Activated CD4-positive, alpha-beta T cell treated with anti-CD3 and anti-CD28 coated beads, Interleukin-2, Interleukin-6, amounts not matched to agents 100 ng/mL and 50 ng/mL, durations not matched to agents 16 hours and 8 hours (primary cell): Measurements from ENCODE around the gene RPL11.
"Not testable (repeated sequence)": the region's sequence is repeated elsewhere in the genome, so short reads cannot be mapped to it uniquely, and the experiment has no call there.

Experiments
- DNase-seq: peaks from one replicate; pipeline ENCODE4 v3.0.0-alpha.2; 2020

Gene RPL11

DNA sequence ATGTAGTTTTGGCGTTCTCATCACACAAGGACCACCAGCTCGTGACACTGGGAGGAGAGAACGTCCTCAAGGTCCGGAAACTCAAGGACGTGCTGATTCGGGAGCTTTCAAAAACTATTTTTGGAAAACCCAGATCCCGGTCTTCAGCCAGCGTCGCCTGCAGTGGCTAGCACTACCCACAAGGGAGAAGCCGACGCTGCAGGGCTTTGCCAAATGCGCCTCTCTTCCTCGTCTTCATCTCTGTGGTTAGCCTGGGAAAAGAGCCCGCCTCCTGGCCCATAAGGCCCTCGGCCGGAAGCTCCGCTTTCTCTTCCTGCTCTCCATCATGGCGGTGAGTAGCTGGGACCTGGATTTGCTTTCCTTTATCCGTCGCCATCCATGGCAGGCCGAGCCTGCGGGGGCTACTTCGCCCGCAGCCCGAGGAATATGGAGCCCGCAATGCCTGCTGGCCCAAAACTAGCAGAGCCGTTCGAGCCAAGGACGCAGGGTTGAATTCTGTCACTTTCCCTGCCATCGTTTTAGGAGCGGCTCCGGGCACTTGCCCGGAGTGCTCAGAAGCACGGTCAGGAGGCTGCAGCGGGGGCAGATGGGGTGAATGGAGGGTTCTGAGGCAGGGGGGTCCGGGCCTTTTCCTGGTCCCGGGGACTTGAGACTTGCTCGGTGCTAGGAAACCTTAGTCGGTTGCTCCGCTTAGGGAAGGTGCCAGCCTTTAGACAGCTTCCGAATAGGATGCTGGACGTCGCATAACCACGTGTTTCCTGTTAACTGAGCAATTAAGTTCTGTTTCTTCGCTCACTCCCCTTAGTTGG lies at the start of gene RPL11:
Gene RPL11 (plus strand): TSS at position 308 of the 809 bp plus-strand sequence. CDS start 18 bp downstream, at position 326.
- DNase-seq = peak; percentile 95

- no peak for DNase-seq
Measured at GRCh38 chr1:23643736-23644554, 47.7 kb upstream of the RPL11 start.

DNA sequence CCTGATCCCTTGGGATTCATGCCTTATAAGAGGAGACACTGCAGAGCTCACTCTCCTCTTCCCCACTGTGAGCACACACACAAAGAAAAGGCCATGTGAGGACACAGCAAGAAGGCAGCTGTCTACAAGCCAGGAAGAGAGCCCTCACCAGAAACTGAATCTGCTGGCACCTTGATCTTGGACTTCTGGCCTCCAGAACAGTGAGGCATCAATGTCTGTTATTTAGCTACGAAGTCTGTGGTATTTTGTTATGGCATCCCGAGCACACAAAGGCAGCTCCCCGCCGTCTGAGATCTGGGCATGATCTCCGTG lies 47.1 kb upstream of the RPL11 start:
- DNase-seq = no peak

DNA sequence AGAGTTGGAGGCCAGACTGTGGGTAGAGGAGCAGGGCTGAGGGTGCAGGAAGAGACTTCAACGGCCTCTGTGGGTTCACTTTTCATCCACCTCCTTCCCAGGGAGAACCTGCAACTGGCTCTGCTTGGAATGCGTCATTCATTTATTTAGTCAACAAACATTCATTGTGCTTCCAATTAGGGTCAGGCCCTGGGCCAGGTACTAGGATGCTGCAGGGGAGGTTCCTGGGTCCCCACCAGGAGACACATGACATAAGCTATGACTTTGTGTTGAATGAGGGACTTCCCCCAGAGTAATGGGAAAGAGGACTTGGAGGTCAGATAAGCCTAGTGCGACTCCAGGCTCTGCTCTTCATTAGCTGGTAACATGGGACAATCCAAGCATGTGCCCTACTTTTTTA lies 46.3 kb upstream of the RPL11 start:
- DNase-seq = no peak

DNA sequence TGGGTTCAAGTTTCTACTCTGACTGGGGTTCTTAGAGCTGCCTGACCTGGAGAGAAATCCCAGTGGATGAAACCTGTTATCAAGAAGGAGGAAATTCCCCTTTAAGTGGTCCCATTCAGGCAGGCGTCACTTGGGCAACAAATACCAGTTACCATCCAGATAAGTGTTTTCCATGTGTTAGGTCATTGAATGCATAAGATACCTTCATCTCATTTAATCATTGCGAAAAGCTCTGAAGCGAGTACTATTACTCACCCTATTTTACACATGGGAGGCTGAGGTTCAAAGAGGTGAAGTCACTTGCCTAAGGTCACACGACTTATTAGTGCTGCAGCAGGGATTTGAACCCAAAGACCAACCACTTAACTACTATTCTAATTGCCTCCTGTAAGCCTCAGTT lies 45.5 kb upstream of the RPL11 start:
- no peak for DNase-seq

DNA sequence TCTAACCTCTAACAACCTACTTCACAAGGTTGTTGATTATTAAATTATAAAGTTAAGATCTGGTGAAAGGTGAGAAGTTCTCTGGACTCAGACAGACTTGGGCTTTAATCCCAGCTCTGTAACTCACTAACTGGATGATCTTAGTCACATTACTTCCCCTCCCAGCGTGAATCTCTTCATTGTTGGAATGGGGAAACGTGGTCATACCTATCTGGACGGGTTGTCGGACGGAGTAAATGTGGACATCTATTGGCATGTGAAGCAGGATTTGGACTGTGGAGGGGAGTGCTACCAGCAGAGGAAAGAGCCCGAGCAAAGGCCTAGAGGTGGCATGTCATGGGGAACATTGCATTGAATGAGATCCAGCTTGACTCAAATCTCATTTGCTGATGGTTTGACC lies 45.1 kb upstream of the RPL11 start:
- DNase-seq = no peak

- DNase-seq = no peak
Measured at GRCh38 chr1:23648576-23648975, 43.0 kb upstream of the RPL11 start.

DNA sequence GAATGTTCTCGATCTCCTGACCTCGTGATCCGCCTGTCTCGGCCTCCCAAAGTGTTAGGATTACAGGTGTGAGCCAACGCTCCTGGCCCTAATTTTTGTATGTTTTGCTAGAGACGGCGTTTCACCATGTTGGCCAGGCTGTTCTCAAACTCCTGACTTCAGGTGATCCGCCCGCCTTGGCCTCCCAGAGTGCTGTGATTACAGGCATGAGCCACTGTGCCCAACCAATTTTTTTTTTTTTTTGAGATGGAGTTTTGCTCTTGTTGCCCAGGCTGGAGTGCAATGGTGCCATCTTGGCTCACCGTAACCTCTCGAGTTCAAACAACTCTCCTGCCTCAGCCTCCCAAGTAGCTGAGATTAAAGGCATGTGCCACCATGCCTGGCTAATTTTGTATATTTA lies 42.4 kb upstream of the RPL11 start:
- DNase-seq = not testable (repeated sequence)

- no peak for DNase-seq
Measured at GRCh38 chr1:23650344-23650990, 41.1 kb upstream of the RPL11 start.

GRCh38 chr1:23651069-23651808 lies 40.4 kb upstream of the RPL11 start:
- DNase-seq = no peak

DNA sequence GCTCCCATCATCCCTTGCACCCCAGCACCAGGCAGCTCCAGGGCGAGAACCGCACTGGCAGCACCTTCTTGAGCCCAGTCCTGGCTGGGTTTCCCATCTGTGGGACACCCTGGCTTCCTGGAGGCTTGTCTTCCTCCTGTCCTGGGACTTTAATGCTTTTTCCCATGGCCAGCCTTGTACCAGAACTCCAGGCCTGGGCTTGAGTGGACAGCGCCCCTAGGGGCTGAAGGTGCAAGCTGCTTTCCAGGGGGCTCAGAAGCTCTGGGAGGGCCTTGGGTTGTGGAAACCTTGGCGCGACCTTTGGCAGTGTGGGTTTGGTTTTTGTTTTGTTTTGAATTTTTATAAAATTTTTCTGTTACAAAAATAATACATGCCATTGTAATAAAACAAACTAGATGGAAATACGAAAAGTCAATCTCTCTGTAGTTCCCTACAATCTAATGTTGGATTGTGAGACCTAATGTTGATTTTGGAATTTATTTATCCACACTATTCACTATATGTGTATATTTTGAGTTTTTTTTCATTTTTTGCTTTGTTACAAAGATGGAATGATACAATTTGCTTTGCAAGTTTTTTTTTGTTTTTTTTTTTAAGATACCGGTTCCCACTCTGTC lies 33.8 kb upstream of the RPL11 start:
- peak; percentile 47 for DNase-seq

DNA sequence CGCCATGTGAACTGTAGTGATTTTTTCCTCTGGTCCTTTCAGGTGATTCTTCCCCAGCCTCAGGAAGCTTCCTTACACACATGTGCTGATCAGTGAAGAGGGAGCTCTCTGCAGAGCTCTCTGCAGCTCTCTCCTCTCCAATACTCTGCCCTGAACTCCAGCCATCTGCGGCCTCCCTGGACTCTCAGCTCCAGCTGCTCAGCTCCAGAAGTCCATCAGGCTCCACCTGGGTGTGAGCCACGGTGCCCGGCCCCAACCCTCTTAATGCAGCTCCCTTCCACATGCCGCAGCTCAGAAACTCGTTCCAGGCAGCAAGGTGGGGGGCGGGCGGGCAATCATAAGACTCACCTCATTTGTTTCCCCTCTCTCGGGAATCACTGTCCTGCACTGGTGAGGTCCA lies 30.9 kb upstream of the RPL11 start:
- DNase-seq = no peak

- DNase-seq = no peak
Measured at GRCh38 chr1:23661887-23662286, 29.7 kb upstream of the RPL11 start.

- DNase-seq = peak; percentile 23
Measured at GRCh38 chr1:23664837-23665795, 26.5 kb upstream of the RPL11 start.

GRCh38 chr1:23667411-23667810 lies 24.2 kb upstream of the RPL11 start:
- DNase-seq = no peak

DNA sequence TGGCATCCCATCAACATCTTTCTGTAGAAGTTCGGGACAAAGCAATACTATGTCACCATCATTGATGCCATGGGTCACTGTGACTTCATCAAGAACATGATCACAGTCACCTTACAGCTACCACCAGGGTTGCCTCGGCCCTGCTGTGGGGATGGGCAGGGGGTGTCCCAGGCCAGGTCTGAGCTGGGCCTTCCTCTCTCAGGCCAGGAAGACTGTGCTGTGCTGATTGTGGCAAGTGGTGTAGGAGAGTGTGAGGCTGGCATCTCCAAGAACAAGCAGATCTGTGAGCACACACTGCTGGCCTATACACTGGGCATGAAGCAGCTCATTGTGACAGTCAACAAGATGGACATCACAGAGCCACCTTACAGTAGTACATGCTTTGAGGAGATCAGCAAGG lies 20.9 kb upstream of the RPL11 start:
- DNase-seq = no peak

- DNase-seq = peak; percentile 23
Measured at GRCh38 chr1:23673086-23673813, 18.4 kb upstream of the RPL11 start.

DNA sequence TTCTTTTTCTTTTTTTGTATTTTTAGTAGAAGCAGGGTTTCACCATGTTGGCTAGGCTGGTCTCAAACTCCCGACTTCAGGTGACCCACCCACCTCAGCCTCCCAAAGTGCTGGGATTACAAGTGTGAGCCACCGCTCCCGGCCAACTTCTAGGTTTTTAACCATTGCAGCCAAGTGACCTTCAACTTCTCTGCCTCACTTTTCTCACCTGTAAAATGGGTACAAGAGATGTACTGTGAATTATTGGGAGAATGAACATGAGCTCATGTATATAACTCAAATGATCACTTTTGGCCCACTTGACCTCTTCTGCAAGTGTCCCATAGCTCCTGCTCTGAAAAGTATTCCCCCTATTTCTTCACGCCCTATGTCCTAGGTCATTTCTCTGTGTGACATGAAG lies 11.8 kb upstream of the RPL11 start:
- no peak for DNase-seq

- DNase-seq = no peak
Measured at GRCh38 chr1:23682946-23683345, 8.7 kb upstream of the RPL11 start.

- no peak for DNase-seq
Measured at GRCh38 chr1:23684415-23684814, 7.2 kb upstream of the RPL11 start.

GRCh38 chr1:23685197-23685596 lies 6.4 kb upstream of the RPL11 start:
- not testable (repeated sequence) for DNase-seq
